ENCODE measurements around the gene C1orf115. TPM values are rescaled to one million over a fixed set of nuclear protein-coding genes. Genes with fewer than 3 reads are reported as not detected.

Gene C1orf115
- total RNA-seq, 4 donors from 2014 or later = 61.1 to 228 (median 177) TPM

DNA sequence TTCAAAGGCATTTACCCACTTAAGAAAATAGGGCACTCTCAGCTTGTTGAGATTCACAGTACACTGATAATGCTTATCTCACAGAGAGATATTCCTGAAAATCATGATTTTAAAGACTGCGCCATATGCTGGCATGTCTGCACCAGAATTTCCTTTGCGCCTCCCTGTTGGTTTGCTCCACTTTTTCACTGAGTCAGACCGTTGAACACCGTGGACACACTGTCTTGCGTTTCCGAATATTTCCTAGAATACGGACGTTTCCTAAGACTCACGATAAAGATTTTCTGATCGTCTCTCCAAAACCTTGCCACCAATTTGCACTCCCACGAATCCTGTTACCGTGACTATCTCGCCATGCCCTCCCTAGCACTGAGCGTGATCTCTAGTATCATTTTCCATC lies 497 bp upstream of the C1orf115 start:
- DNase-seq = no peak
- H3K4me3 ChIP-seq = peak overlapping the region; percentile 51 to 94 (median 74)

GRCh38 chr1:220691053-220691684 lies 1.0 kb downstream of the C1orf115 start:
- peak in 2 of 3 donors; percentile 76 to 84 for DNase-seq
- no peaks in the 10 kb centered on the region for H3K36me3 ChIP-seq
- no peaks in the 10 kb centered on the region for H3K4me1 ChIP-seq
- no peaks in the 10 kb centered on the region for H3K9me3 ChIP-seq
- peak overlapping the region in 3 of 4 donors; percentile 76 to 90 (median 89) for H3K27ac ChIP-seq
- no peak for TF ChIP-seq CTCF (IDR thresholded peaks at IDR 0.05)
- TF ChIP-seq POLR2A (IDR thresholded peaks at IDR 0.05) = peak; percentile 75 to 79
- H3K27me3 ChIP-seq = no peaks in the 10 kb centered on the region
- peak overlapping the region; percentile 51 to 94 (median 74) for H3K4me3 ChIP-seq

More for the DNA sequence above, 497 bp upstream of the C1orf115 start:
- H3K27ac ChIP-seq = no peak overlapping the region
- H3K36me3 ChIP-seq = no peaks in the 10 kb centered on the region
- TF ChIP-seq POLR2A (IDR thresholded peaks at IDR 0.05) = no peak
- no peak for TF ChIP-seq CTCF (IDR thresholded peaks at IDR 0.05)
- no peaks in the 10 kb centered on the region for H3K9me3 ChIP-seq
- H3K27me3 ChIP-seq = no peaks in the 10 kb centered on the region
- H3K4me1 ChIP-seq = no peaks in the 10 kb centered on the region

DNA sequence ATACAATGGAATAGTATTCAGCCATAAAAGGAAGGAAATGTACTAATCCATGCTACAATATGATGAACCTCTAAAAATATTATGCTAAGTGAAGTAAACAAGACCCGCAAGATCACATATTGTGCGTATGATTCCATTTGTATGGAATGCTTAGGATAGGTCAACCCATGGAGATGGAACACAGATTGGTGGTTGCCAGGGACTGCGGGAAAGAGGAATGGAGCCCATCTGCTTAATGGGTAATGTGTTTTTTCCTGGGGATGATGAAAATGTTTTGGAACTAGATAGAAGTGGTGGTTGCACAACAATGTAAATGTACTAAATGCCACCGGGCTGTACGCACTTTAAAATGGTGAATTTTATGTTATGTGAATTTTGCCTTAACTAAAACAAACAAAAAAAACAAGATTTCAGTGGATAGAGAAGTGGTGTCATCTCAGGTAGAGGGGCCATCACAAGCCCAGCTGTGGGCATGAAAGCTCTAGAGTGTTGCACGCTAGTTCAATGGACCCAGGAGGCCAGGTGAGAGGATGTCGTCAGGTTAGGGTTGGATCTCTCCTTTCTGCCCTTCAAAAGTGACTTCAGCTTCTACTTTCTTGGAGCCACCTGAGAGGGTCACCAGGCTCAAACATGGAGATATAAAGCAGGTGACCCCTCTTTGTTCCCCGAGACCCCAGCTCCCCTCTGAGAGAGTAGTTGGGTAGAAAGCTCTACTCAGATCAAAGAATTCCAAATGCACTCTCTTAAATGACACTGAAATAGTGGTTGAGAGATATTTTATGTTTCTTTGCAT lies 2.5 kb downstream of the C1orf115 start:
- H3K27ac ChIP-seq = no peak overlapping the region
- no peaks in the 10 kb centered on the region for H3K27me3 ChIP-seq
- H3K4me3 ChIP-seq = peak overlapping the region in 2 of 4 donors; percentile 82 to 94
- no peaks in the 10 kb centered on the region for H3K4me1 ChIP-seq
- DNase-seq = no peak
- peaks cover 0 to 6% (median 0%) of the 10 kb centered on the region in 3 donors for H3K36me3 ChIP-seq
- TF ChIP-seq CTCF (IDR thresholded peaks at IDR 0.05) (no peak), POLR2A (IDR thresholded peaks at IDR 0.05) (no peak)
- H3K9me3 ChIP-seq = no peaks in the 10 kb centered on the region

GRCh38 chr1:220694866-220695382 lies 4.8 kb downstream of the C1orf115 start:
- Histone ChIP-seq H3K9me3 (no peaks in the 10 kb centered on the region), H3K4me1 (no peaks in the 10 kb centered on the region), H3K4me3 (no peak overlapping the region), H3K36me3 (peaks cover 0 to 10% (median 0%) of the 10 kb centered on the region in 3 donors), H3K27ac (no peak overlapping the region), H3K27me3 (no peaks in the 10 kb centered on the region)
- no peak for DNase-seq
- TF ChIP-seq CTCF (IDR thresholded peaks at IDR 0.05) (no peak), POLR2A (IDR thresholded peaks at IDR 0.05) (no peak)

DNA sequence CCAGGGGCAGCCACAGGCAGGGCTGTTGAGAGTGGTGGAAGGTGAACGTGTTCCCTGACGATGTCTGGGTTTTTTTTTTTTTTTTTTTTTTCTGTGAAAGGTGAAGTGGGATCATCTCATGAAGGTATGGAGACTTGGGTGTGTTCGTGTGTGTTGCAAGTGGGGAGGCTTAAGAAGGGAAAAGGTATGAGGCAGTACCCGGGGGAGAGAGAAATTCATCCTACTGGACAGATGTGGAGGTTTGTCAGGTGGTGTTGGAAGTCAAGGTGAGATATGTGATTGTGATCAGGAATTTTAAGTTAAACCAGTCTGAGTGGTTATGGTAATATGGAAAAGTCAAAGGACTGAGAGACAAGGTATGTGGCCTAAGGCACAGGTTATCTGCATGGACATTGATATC lies 5.3 kb downstream of the C1orf115 start:
- no peak overlapping the region for H3K27ac ChIP-seq
- no peak for DNase-seq

More for the DNA sequence above, 5.3 kb downstream of the C1orf115 start:
- Histone ChIP-seq H3K9me3 (no peaks in the 10 kb centered on the region), H3K27me3 (no peaks in the 10 kb centered on the region), H3K4me1 (peaks cover 0 to 4% (median 0%) of the 10 kb centered on the region in 4 donors), H3K36me3 (peaks cover 0 to 10% (median 0%) of the 10 kb centered on the region in 3 donors), H3K4me3 (no peak overlapping the region)
- TF ChIP-seq POLR2A (IDR thresholded peaks at IDR 0.05) (no peak), CTCF (IDR thresholded peaks at IDR 0.05) (no peak)
